GM21423 (cell line): ENCODE measurements around the gene GRIP2.

Experiments used
- ATAC-seq: cut with Tn5 transposase; IDR thresholded peaks from one replicate; pipeline ENCODE4 v1.9.1; 2021; ENCODE audit warnings: mild to moderate bottlenecking, moderate library complexity; ENCODE audit not compliant: unreplicated experiment

GRIP2 gene

GRCh38 chr3:14508505-14508819 is 31.7 kb downstream of the GRIP2 start:
- ATAC-seq = no peak

GRCh38 chr3:14507757-14508504 is 32.2 kb downstream of the GRIP2 start:
- ATAC-seq = no peak

- no peak for ATAC-seq
Measured at GRCh38 chr3:14507305-14507741, 32.8 kb downstream of the GRIP2 start.

- ATAC-seq = no peak
Measured at GRCh38 chr3:14506626-14507304, 33.4 kb downstream of the GRIP2 start.

- no peak for ATAC-seq
Measured at GRCh38 chr3:14505803-14506500, 34.2 kb downstream of the GRIP2 start.

- no peak for ATAC-seq
Measured at GRCh38 chr3:14505001-14505802, 34.9 kb downstream of the GRIP2 start.

GRCh38 chr3:14503706-14504065 is 36.5 kb downstream of the GRIP2 start:
- ATAC-seq = no peak

GRCh38 chr3:14503033-14503705 is 37.0 kb downstream of the GRIP2 start:
- ATAC-seq = no peak

- ATAC-seq = no peak
Measured at GRCh38 chr3:14502472-14502871, 37.7 kb downstream of the GRIP2 start.

GRCh38 chr3:14497321-14497720 is 42.8 kb downstream of the GRIP2 start:
- no peak for ATAC-seq

- no peak for ATAC-seq
Measured at GRCh38 chr3:14496351-14496750, 43.8 kb downstream of the GRIP2 start.

- ATAC-seq = no peak
Measured at GRCh38 chr3:14494973-14495300, 45.2 kb downstream of the GRIP2 start.

GRCh38 chr3:14494279-14494972 is 45.7 kb downstream of the GRIP2 start:
- ATAC-seq = no peak

- no peak for ATAC-seq
Measured at GRCh38 chr3:14492948-14493881, 46.9 kb downstream of the GRIP2 start.

GRCh38 chr3:14491396-14492190 is 48.5 kb downstream of the GRIP2 start:
- ATAC-seq = no peak

GRCh38 chr3:14490831-14491230 is 49.3 kb downstream of the GRIP2 start:
- ATAC-seq = no peak

- no peak for ATAC-seq
Measured at GRCh38 chr3:14490255-14490654, 49.9 kb downstream of the GRIP2 start.

- ATAC-seq = no peak
Measured at GRCh38 chr3:14489641-14490040, 50.5 kb downstream of the GRIP2 start.
